Lung microvascular endothelial cell (primary cell): ENCODE results near the gene NOC3L. TPM values are rescaled to one million over a fixed set of nuclear protein-coding genes. Genes with fewer than 3 reads are reported as not detected.
A peak's percentile ranks its signal among the peaks of the same experiment; 100 is the strongest.
"Not testable (repeated sequence)": the region's sequence is repeated elsewhere in the genome, so short reads cannot be mapped to it uniquely, and the experiment has no call there.

Experiments
- DNase-seq, 2 donors: peaks; one replicate each; pipeline versions ENCODE4 v3.0.0 to v3.0.0-alpha.2; 2010; ENCODE audit warnings: low read depth in 2 of 2
- total RNA-seq: library from RNA; depleted of rRNA; stranded (reverse); fragments of >200 nt; gene quantifications from 2 replicates; pipeline ENCODE4 v1.2.1, GENCODE V29; 2014

Gene NOC3L
- 12.0 and 22.0 TPM in 2 replicates for total RNA-seq

- DNase-seq = peak; percentile 96
These were observed at the start of gene NOC3L for GRCh38 chr10:94362360-94363250. NOC3L (minus strand) TSS chr10:94362939; CDS start chr10:94362838, 101 bp downstream.

GRCh38 chr10:94412449-94412848, 49.7 kb upstream of the NOC3L start:
- no peak for DNase-seq

GRCh38 chr10:94411304-94411703, 48.6 kb upstream of the NOC3L start:
- no peak for DNase-seq

- DNase-seq = peak; percentile 3 to 7
These were observed 46.4 kb upstream of the NOC3L start for GRCh38 chr10:94409021-94409657.

- DNase-seq = no peak
These were observed 44.9 kb upstream of the NOC3L start for GRCh38 chr10:94407668-94408067.

- DNase-seq = no peak
These were observed 42.7 kb upstream of the NOC3L start for GRCh38 chr10:94405406-94405805.

- DNase-seq = peak; percentile 87
These were observed 40.9 kb upstream of the NOC3L start for GRCh38 chr10:94403380-94404213.

GRCh38 chr10:94402843-94403379, 40.2 kb upstream of the NOC3L start:
- peak; percentile 52 to 58 for DNase-seq

GRCh38 chr10:94402204-94402842, 39.6 kb upstream of the NOC3L start, which contains the start of gene TBC1D12:
TBC1D12 (plus strand) TSS chr10:94402541; CDS start chr10:94402614, 73 bp downstream.
- peak; percentile 97 to 98 for DNase-seq

- no peak for DNase-seq
These were observed 36.0 kb upstream of the NOC3L start for GRCh38 chr10:94398762-94399161.

- DNase-seq = no peak
These were observed 35.0 kb upstream of the NOC3L start for GRCh38 chr10:94397549-94398370.

- not testable (repeated sequence) for DNase-seq
These were observed 29.4 kb upstream of the NOC3L start for GRCh38 chr10:94392117-94392516.

- not testable (repeated sequence) for DNase-seq
These were observed 23.0 kb upstream of the NOC3L start for GRCh38 chr10:94385733-94386132.

- no peak for DNase-seq
These were observed 20.8 kb upstream of the NOC3L start for GRCh38 chr10:94383530-94383929.

- no peak for DNase-seq
These were observed 14.1 kb upstream of the NOC3L start for GRCh38 chr10:94376865-94377264.

- DNase-seq = no peak
These were observed 12.6 kb upstream of the NOC3L start for GRCh38 chr10:94375374-94375773.

GRCh38 chr10:94370501-94370900, 7.8 kb upstream of the NOC3L start:
- no peak for DNase-seq

- DNase-seq = no peak
These were observed 3.6 kb upstream of the NOC3L start for GRCh38 chr10:94366382-94366781.

- no peak for DNase-seq
These were observed 1.7 kb upstream of the NOC3L start for GRCh38 chr10:94364482-94364881.

GRCh38 chr10:94363251-94363565, 469 bp upstream of the NOC3L start:
- DNase-seq = no peak
